ENCODE results near the gene TSR1.
"Not testable (repeated sequence)": the region's sequence is repeated elsewhere in the genome, so short reads cannot be mapped to it uniquely, and the experiment has no call there.

Gene TSR1

DNA sequence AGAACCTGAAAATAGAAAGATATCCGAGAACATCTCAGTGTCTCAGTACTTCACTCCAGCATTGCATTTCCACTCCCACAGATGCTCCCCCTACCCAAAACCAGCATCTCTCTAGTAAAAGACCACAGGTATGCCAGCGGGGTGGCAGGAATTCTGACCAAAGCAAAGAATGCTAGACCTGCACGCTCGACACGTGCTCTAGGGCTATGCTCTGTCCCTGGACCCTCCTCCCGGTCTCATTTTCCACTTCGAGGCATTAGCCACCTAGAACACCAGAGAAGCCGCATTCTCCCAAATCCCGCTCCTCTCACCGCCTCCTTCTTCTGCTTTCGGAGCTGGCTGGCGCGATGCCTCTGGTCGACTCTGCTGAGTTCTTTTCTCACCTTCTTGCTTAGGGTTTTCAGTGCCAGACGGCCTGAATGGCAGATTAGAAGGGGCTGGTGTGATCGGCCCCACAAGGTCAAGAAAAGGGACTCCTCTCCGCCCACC is 487 bp downstream of the TSR1 start:
- DNase-seq: no peak

DNA sequence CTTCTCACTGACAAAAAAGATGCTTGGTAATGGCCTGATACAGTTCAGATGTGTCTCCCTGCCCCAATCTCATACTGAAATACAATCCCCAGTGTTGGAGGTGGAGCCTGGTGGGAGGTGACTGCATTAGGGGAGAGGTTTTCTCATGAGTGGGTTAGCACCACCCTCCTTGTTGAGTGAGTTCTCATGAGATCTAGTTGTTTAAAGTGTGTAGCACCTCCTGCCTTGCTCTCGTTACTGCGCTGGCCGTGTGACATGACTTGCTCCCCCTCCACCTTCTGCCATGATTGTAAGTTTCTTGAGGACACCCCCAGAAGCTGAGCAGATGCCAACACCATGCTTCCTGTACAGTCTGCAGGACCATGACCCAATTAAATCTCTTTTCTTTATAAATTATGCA is 5.0 kb downstream of the TSR1 start:
- DNase-seq: no peak

DNA sequence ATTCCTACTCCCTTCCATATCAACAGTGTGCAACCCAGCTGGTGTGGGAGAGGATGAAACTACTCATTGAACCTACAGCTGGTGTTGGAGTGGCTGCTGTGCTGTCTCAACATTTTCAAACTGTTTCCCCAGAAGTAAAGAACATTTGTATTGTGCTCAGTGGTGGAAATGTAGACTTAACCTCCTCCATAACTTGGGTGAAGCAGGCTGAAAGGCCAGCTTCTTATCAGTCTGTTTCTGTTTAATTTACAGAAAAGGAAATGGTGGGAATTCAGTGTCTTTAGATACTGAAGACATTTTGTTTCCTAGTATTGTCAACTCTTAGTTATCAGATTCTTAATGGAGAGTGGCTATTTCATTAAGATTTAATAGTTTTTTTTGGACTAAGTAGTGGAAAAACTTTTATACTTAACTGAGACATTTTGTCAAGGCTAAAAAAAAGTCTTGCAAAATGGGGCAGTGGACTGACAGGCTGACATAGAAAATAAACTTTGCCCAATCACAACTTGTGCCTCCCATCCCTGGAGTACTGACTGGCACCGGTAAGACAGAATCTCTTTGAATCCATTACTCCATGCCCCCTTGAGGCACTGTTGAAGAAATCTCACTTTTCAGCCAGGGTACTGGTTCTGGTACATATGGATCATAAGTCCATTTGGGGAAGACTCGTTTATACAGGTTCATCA is 12.5 kb downstream of the TSR1 start:
- DNase-seq: no peak

DNA sequence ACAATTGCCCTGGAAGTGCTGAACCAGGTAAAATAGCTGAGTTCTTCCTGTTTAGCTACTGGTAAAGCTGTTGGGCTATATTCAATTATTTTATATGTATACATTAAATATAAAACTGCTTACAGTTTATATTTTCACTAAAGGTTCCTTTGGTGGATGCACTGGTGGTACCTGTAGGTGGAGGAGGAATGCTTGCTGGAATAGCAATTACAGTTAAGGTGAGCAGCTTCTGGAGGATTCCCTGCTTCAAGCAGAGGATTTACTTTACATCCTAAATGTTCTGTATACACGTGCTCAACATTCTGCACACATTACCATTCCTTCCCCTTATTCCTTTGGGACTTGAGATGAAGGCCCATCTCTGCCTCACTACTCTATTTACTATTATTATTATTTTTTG is 14.9 kb downstream of the TSR1 start:
- DNase-seq: no peak

DNA sequence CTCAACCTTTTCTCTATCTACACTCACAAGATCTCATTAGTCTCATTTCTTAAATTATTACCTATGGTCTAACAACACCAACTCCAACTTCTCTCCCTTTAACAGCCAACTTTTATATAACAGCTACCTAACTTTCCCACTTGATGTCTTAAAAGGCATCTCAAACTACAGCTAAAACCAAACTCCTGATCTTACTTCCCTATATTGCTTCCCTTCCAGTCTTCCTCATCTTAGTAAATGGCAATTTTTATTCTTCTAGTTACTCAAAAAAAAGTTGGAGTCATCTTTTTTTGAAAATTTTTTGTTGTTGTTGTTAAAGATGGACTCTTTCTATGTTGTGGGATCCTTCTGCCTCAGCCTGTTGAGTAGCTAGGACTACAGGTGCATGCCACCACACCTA is 17.2 kb downstream of the TSR1 start:
- no peak for DNase-seq

DNA sequence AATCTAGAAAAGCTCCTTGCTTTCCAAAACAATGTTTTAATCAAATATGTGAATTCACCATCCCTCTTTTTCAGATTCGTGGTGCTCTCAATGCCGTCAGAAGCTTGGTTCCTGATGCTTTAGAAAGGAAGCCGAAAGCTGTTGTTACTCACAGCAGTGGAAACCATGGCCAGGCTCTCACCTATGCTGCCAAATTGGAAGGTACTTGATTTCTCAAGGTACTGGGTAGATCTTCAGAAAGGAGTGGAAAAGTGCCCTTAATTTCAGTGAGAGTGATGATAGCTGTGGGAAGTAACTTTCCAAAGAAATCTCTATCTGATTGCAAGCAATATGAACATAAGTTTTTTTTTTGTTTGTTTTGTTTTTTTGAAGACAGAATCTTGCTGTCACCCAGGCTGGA is 18.5 kb downstream of the TSR1 start:
- no peak for DNase-seq

DNA sequence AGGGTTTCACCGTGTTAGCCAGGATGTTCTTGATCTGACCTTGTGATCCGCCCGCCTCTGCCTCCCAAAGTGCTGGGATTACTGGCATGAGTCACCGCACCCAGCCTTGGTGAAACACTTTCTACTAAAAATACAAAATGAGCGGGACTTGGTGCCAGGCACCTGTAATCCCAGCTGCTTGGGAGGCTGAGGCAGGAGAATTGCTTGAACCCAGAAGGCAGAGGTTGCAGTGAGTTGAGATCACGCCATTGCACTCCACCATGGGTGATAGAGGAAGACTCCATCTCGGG is 19.4 kb downstream of the TSR1 start:
- not testable (repeated sequence) for DNase-seq

DNA sequence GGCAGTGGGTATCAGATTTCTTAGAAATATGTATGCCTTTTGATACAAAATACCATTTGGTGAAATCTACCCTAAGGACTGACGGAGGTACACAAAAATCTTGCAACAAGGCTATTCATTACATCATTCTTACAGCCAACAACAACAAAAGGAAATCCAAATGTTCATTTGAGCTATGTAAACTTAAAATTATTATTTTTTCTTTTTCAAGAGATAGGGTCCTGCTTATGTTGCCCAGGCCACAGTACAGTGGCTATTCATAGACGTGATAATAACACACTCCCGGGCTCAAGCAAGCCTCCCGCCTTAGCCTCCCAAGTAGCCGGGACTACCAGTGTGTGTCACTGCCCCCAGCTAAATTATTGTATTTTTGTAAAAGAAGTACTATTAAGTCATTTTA is 23.5 kb downstream of the TSR1 start:
- DNase-seq: no peak

DNA sequence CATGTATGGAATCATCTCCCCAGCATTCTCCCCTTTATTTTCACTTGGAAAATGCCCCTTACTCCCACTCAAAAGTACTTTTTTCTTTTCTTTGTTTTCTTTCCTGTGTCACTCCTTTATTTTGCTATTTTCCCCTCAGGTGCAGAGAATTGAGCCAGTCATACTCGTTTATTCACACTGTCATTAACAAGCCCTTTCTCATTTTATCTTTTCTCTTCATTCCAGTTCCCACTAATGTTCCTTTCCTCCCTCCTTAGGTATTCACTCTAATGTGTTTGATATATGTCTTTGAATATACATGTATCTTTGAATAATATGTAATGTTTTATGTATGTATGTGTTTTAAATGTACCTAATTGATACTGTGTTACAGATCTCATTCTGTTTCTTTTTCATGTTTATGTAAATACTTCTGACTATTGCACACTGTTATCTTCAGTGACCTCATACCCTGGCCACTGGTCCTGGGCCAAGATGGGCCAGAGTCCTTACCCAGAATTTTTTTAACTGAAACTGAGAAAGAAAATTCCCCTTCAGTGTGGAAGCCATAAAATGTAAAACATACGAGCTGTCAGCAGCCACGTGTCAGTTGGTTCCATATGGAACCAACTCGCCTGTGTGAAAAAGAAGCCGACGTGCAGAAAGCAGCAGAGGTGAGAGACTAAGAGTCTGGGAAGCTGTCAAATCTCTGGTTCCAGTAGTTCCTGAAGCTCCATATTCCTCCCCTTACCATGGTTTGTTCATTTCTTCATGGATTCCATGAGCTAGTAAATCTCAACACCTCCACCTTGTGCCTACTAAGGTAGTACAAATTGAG is 26.7 kb downstream of the TSR1 start:
- peak; percentile 8 for DNase-seq

DNA sequence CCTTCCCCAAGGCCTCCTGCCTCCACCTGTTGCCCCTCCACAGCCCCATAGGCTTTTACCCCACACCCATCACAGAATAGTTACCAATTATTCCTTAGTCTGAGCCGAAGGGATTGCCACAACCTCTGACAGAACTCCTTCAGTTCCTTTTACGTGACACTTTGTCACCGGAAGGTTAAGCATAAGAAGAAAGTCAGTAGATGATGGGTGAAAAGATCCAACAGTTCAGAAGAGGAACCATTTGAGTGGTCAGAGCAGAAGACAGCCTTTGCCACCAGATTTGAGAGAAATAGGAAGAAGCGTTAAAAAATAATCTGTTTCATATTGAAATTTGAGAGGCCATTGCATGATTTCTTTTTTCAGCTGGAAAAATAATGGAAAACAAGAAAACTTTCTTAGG is 31.3 kb downstream of the TSR1 start:
- no peak for DNase-seq

DNA sequence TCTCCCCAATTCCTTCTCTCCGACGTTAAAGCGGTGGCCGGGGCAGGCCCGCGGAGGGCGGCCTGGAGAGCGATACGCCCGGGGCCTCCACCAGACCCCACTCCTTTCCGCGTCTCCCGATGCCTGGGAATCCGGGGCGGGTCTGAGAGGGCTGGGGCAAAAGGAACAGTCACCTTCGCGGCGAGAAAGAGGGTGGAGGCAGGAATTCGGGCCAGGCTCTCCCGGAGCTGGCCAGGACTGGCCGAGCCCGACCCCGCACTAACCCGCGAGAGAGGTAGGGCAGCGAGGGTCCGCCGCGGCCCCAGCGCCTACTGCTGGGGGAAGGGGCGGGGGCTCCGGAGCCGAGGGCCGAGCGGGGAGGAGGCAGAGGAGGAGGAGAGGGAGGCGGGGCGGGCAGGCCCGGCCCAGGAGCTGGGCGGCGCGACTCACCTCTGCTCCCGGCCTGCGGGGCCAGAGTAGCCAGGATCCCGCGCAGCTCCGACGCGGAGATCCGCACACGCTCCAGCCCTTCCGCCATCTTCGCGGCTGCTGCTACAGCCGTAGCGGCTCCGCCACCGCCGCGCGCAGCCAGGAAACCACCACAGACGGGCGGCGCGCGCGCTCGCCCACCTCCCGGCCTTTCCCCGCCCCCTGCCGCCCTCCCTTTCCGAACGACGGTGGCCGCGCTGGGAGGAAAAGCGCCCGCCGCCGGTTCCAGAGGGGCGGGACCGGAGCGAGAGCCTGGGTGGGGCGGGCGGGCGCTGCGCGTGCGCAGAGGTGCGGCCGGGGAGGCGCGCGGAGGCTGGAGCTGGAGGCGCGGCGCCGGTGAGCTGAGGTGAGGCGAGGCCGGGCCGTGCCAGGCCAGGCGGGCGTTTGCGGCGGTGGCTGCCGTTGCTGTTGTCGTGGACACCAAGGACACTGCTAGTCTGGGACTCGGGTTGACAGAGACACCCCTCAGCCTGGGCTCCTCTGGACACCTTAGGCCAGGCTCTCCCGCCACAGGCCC is 32.8 kb downstream of the TSR1 start, which contains the start of the genes SMG6 and SRR:
Gene SMG6, minus strand, starts transcription at position 582 of the 985 bp plus-strand sequence. Its CDS starts 65 bp downstream, at position 517.
Gene SRR, plus strand, starts transcription at position 747 of the 985 bp plus-strand sequence. CDS start 11,611 bp downstream, outside the sequence.
- peak; percentile 92 for DNase-seq

DNA sequence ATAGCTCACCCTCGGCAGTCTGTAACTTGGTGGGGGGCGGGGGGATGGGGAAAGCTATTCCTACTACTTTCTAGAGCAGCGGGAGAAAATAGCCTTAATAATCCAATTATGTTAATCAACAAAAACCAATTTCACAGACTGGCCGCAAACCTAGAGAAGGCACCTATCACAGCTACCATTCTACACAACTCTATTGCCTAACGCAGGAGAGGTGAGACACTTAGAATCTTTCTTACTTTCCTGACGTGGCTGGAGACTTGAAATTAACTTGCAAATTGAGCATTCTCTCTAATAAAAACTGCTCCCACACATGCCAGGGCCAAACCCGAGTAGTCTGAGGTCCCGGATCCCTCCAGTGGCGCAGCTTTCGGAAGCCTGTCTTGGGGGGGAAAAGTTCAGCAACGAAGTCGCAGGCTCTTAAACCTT is 33.5 kb downstream of the TSR1 start:
- DNase-seq: no peak

DNA sequence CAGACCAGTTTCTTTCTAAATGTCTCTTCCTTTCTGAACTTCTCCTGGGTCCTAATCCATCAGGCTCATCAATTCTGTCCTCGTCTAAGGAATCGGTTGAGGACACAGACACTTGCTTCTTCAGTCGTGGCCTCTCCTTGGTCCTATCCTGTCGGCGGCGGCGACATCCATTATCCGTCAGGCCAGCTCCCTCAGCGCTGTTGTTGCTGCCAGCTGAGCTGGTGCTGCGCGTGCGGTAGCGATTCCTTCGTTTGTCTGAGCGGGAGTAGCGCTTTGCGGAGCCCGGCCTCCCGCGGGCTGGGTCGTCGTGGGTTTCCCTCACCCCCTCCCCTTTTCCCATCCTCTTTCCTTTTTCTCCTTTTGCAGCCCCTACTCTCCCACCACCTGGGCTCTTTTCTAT is 36.5 kb downstream of the TSR1 start:
- DNase-seq: no peak

DNA sequence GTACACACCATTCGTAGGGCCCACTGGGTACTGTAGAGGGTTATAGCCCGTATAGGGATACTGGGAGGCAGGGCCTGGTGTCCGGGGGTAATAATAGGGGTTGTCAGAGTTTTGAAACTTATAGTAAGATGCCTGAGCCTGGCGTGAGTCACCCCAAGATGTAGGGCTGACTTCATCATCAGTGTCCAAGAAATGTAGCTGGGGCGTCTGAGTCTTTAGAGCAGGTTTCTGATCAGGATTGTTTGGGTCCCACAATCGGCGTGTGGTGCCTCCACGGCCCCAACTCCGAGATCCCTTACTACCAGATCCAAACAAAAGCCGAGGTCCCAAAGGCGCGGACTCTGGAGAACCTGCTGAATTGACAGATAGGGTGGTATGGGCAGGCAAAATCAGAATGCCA is 37.1 kb downstream of the TSR1 start:
- no peak for DNase-seq

DNA sequence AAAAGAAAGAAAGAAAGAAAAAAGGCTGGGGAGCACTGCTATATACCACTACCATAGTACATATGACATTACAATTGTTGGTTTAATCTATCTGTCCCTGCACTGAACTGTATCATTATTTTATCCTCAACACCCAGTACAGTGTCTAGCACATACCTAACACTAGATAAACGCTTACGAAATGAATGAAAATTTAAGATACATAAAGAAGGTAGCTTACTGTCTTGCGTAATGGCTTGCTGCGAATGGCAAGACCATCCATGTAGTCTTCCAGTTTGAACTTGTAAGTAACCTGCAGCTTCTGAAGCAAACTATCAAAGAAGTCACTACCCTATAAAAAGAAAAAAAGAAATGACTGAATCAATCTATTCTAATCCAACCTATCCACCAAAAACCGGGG is 39.2 kb downstream of the TSR1 start:
- no peak for DNase-seq

DNA sequence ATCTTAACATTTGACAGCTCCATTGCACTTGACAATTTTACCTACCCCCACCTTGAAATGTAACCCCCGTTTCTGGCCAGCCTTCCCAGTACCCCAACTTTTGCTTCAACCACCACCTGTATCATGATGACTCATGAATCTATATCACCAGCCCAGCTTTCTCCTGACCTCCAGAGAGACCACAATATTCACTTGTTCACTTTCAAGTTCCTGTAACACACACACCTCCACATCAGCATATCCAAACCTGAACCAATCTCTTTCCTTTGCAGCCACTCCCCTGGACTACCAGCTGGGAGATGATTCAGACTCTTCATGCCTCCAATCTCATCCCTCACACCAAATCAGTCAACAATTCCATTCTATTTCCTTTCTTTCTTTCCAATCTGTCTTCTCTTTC is 40.7 kb downstream of the TSR1 start:
- no peak for DNase-seq

DNA sequence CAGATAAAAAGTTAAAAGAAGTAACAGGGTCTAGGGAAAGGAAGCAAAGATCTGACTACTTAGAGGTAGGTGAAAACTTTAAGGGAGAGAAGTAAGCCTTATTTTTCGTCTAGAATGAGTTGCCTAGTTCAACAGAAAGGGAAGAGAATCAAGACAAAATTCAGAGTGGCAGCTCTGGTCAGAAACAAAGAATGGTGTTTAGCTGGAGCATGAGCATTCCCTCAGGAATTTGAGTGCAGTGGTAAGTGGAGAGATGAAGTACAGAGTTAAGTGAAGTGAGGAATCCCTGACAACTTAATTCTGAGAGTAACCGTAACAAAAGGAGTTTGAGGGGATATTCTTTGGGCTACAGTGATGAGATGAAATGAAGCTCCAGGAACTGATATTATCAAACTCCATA is 44.2 kb downstream of the TSR1 start:
- DNase-seq: peak; percentile 31

DNA sequence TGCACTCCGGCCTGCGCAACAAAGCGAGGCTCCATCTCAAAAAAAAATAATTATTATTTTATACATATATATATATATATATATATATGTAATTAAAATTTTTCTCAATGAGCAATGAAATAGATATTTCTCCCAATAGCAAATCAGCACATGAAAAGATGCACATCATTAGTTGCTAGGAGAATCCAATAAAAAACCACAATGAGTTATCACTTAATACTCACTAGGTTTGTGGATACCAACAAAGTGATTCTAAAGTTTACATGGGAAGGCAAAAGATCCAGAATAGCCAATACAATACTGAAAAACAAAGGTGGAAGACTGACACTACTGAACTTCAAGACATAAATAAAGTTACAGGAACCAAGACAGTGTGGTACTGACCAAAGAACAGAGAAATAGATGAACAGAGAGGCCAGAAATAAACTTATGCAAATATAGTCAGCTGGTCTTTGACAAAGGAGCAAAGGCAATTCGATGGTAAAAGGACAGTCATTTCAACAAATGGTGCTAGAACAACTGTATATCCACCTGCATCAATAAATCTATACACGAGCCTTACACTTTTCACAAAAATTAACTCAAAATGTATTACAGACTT is 46.3 kb downstream of the TSR1 start:
- DNase-seq: peak; percentile 7

DNA sequence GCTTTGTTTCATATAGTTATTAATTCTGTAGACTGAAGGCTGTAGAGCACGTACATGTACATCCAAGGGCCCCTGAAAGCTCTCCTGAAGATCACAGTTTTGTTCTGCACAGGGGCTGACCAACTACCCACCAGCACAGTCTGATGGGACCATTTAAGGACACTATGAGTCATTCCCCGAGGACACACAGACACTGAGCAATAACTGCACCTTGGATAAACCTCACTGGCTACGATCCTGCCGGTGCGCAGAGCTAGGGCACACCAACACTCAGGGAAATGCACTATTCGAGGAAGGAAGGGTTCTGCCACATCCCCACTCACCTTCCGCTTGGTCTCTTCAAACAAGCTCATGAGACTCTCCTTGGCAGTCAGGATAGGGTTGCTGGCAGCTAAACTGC is 53.0 kb downstream of the TSR1 start:
- DNase-seq: no peak

DNA sequence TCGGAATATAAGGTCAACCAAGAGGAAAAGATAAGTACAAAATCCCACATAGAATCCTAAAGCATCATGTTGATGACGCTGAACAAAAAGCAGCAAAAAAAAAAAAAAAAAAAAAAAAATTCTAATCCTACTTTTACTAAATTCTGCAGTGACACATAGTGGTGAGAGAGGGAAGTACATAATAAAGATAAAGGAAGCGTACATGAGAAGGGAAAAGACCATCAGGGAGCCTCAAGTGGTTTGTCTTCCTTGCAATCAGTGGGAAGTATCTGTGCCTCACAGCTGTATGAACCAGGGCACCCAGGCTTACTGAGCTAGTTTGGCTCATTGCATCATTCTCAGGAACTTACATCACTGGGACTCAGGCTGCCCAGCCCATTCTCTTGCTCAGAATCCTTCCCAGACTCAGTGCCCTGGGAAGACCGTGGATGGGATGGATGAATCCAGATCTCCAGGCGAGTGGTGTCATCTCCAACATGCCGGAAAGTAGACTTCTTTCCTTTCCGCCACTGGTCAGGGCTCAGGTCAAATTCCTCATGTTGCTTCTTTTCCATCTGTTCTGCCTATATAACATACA is 53.9 kb downstream of the TSR1 start:
- peak; percentile 83 for DNase-seq

DNA sequence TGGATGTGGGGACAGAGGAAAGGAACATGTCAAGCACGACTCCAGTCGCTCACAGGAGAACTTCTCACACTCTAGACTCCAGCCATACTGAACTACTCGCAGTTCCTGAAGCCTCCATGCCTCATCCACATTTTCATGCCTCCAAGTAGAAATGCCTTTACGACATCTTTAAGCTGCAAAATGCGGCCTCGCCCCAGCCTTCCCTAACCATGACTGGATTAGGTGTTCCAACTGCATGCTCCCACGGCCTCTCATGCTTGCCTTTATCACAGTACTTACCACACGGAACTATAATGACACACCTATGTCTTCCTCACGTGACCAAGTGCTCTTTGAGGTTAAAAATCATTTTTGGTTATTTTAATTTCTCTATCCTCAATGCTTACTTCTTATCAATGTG is 56.5 kb downstream of the TSR1 start:
- DNase-seq: no peak

DNA sequence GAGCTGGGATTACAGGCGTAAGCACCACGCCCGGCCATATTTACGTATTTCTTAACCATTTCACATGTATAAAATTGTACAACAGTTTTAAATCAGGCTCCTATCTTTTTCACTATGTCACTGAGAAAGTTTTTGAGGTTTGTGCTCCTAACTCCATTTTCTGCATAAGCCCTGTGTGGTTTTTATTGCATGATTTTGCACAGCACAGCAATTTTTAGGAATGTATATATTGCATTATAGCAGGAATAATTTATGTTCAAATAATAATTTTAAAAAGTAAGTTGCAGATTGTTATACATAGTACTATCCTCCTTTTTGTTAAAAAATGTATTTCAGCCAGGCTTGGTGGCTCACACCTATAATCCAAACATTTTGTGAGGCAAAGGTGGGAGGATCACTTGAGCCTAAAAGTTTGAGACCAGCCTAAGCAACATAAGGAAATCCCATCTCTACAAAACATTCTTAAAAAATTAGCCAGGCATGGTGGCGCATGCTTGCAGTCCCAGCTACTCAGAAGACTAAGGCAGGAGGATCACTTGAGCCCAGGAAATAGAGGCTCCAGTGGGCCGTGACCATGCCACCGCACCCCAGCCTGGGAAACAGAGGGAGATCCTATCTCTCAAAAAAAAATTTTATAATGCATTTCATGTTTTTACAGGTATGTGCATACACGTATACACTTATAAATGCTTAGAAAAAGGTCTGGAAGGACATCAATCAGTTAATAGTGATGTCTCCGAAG is 58.7 kb downstream of the TSR1 start:
- DNase-seq: no peak
